GM19328 (cell line): ENCODE data around the gene ZBTB11.
"Not testable (repeated sequence)": the region's sequence is repeated elsewhere in the genome, so short reads cannot be mapped to it uniquely, and the experiment has no call there.

Experiments
- ATAC-seq: cut with Tn5 transposase; IDR thresholded peaks from one replicate; pipeline ENCODE4 v1.9.1; 2021; ENCODE audit warnings: mild to moderate bottlenecking, moderate library complexity; ENCODE audit not compliant: unreplicated experiment

ZBTB11 gene, protein sequence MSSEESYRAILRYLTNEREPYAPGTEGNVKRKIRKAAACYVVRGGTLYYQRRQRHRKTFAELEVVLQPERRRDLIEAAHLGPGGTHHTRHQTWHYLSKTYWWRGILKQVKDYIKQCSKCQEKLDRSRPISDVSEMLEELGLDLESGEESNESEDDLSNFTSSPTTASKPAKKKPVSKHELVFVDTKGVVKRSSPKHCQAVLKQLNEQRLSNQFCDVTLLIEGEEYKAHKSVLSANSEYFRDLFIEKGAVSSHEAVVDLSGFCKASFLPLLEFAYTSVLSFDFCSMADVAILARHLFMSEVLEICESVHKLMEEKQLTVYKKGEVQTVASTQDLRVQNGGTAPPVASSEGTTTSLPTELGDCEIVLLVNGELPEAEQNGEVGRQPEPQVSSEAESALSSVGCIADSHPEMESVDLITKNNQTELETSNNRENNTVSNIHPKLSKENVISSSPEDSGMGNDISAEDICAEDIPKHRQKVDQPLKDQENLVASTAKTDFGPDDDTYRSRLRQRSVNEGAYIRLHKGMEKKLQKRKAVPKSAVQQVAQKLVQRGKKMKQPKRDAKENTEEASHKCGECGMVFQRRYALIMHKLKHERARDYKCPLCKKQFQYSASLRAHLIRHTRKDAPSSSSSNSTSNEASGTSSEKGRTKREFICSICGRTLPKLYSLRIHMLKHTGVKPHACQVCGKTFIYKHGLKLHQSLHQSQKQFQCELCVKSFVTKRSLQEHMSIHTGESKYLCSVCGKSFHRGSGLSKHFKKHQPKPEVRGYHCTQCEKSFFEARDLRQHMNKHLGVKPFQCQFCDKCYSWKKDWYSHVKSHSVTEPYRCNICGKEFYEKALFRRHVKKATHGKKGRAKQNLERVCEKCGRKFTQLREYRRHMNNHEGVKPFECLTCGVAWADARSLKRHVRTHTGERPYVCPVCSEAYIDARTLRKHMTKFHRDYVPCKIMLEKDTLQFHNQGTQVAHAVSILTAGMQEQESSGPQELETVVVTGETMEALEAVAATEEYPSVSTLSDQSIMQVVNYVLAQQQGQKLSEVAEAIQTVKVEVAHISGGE

DNA sequence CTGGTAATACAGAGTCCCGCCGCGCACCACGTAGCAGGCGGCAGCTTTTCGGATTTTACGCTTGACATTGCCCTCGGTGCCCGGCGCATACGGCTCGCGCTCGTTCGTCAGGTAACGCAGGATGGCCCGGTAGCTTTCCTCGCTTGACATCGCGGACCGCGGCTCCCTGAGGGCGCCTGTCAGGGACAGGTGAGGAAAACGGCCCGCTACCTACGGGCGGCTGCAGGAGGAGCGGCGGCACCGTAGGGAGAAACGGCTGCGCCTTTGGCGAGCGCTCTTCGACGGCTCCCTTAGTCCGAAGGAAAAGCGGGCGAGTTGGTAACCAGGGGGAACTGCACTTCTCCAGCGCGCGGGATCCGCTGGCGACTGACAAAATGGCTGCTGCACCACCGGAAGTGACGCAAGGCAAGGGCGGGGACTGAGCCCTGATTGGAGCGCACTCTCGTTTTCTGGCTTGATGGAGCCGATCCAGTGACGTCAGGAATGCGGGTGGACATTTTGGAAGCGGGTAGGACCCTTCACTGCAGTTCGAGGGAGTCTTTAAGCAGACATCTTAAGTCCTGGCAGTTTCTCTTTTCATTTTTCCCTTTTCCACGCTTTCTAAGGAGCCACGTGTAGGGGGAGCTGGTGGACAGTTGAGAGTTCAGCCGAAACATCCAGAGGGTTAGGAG, at the start of gene ZBTB11:
Gene ZBTB11, minus strand, starts transcription at position 368 of the 671 bp plus-strand sequence. Its CDS starts 218 bp downstream, at position 150.
- peak; percentile 55 for ATAC-seq

DNA sequence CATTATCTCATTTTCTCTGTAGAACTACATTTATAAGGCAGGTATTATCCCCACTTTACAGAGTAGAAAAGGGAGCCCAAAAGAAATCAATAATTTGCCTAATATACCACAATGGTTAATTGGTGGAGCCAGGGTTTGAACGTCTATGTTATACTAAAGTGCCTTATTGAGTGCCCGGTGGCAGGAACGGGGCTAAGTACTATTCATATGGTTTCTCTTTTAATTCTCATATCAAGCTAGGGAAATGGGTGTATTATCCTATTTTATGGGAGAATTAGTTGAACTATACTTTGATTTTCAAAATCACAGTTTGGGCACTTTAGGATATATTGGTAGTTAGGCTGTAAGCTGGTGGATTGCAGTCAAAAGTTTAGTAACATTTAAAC, 49.0 kb upstream of the ZBTB11 start:
- no peak for ATAC-seq

DNA sequence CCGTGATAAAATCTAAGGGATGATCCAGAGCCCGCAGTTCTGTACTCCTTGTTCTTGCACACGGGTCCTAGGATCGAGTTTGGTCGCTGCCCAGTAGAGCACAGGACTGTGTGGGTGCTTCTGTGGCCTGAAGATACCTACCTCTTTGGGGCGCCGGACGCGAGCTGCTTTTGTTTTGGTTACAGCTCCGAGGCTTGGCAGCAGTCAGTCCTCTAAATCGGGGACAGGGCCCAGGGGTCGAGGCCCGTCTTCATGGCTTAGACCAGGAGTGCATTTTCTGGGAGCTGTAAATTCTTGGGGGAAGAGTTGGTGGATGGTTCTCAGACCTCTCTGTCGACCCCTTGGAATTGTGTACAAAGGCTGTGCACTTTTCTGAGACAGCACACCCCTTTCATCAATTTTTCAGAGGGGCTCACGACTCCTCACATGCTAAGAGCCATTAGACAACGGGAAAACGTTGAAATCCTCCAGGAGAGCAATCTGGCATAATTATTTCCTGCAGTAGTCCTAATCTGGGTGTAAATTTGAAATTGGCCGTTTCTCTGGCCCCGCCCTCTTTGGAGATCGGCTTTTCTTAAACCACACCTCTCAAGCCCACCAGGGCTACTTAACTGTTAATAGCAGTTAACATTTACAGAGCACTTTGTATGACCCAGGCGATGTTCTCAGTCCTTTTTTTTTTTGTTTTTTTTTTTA, 48.4 kb upstream of the ZBTB11 start:
- peak; percentile 5 for ATAC-seq

DNA sequence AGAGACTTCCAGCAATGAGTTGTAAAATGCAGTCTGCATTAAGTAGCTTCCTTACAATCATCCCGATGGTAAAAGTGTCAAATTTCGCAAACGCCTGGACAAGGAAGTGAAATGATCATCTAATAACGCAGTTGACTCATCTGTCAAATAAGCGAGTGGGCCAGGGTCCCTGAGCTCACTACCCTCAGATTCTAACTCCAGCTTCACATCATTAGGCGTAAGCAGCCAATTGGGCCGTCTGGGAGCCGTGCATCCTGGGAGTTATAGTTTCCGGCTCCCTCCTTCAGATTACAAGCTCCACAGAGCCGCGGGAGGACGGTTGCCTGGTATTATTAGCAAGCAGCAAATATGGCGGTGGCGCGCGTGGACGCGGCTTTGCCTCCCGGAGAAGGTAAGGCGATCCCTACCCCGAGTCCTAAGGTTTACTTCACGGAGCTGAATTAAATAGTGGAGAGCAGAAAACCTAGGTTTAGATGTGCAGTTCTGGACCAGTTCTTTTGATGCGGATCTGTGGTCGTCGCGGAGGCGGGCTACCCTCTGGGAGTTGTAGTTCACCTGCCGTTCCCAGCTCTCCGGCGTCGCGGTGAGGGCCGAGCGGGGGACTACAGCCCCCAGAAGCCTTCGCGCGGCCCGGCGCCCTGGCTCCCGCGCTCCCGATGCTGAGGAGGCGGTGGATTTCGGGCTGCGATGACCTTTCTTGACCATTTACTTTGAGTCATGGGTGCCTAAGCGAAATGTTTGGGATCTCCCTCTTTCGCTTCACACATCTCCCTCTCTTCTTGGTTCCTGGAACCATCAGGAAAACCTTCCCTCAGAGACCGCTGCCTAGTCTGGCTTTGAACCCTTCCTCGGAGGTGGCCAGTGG, 47.6 kb upstream of the ZBTB11 start, which contains the start of gene CEP97:
Gene CEP97, plus strand, starts transcription at position 286 of the 865 bp plus-strand sequence. Its CDS starts 63 bp downstream, at position 349.
- peak; percentile 87 for ATAC-seq

DNA sequence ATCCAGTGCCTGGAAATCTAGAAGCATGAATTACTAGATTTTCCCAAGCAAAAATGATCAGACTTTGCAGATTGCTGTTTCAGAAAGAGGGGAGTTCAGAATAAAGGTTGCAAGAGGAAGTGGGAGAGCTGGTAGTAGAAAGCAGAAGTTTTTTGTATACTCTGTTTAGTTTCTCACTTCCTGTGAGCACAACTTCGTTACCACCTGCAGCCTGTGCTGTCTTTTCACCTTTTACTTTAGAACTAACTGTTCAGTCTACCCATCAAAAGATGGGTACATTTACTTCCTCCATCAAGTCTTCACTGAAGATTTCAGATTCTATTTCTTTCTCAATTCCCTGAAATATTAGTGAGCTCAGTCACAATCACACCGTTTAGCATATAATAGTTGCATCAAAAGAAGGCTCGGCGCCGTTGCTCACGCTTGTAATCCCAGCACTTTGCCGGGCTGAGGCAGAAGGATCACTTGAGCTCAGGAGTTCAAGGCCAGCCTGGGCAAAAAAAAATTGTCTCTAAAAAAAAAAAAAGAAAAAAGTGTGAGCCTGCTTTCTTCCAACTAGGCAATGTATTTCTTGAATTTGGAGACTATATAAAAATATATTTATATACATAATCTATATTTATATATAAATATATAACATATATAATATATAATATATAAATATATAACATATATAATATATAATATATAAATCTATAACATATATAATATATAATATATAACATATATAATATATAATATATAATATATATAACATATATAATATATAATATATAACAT, 45.7 kb upstream of the ZBTB11 start:
- ATAC-seq = peak; percentile 50

DNA sequence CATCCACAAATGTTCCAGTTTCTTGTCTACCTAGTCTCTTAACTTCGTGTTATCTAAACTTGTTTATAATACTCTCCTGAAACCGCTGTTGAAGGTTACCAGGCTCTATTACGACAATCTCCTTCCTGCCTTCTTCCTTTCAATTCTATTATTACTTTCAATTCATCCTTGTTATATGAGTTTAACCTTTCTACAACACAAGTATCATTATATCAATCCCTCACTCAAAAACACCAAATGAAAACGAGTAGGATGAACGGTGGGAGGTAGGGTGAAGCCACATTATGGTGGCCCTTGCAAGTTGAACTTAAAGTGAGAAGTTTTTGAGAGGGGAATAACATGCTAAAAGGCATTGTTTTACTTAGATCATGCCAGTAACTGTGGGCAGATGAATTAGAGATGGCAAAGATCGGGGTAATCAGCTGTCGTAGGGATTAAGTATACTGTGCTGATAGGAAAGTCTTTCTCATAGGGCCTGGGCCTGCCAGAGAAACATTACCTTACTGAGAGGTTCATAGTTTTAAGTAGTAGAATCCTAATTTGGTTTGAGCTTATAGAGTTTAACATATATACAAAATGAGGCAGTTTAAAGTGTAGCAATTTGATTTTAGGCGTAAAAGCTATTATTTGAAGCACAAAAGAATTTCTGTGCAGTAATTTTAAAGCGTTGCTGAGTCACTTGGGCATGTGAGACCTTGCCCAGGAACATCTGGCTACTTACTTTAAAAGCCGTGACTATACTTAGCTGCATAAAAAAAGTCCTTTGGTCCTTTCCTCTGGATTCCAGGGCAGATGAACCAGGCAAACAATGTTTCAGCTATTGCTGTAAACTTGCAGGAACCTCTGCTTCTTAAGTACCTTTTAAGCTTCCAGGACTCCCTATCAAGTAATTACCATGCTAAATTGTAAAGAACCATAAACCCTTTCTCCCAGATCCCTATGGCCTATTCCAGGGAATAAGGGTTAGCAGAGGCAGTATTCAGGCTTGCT, 44.2 kb upstream of the ZBTB11 start:
- no peak for ATAC-seq

DNA sequence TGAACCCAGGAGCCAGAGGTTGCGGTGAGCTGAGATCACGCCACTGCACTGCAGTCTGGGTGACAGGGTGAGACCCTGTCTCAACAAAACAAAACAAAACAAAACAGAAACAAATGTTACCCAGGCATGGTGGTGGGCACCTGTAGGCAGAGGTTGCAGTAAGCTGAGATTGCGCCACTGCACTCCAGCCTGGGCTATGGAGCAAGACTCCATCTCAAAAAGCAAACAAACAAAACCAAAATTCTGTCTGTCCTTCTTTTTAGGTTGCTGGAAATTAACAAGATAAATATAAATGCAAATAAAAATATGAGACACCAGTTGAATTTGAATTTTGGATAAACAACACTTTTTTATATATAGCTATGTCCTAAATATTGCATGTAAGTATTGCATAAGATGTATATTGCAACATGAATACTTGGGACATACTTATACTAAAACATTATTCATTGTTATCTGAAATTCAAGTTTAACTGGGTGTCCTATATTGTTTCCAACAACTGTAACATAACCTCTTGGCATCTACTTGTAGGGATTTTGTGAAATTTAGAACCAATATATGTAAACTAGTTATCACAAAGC, 42.8 kb upstream of the ZBTB11 start:
- no peak for ATAC-seq

DNA sequence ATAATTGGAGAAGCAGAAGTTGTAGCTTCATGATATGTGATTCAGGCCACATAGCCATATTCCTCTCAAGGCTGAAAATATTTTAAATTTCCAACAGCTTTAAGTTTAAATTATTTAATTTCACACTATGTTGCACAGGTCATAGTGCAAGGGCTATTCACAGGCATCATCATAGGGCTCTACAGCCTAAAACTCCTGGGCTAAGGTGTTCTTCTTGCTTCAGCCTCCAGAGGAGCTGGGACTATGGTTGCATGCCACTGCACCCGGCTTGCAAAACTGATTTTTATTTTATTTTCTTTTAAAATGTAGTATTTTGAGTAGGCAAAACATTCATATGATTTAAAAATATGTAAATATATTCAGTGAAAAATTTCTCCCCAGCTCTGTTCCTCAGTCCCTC, 41.5 kb upstream of the ZBTB11 start:
- no peak for ATAC-seq

DNA sequence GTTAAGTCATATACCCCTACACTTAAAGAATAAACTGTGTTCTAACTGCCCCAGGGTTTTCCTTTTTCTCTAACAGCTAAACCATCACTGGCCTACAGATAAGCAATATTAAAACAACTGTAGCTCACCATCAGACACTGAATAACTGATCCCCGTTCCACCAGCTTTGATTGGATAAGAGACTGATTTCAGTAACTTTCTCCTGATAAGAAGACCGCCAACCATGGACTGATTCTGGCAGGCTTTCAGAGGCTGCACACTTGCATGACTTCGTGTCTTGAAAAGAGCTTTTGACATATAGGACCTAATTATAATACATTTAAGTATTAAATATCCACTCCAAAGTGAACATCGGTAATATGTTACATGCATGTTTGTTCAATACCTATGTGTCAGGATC, 32.2 kb upstream of the ZBTB11 start:
- ATAC-seq = no peak

DNA sequence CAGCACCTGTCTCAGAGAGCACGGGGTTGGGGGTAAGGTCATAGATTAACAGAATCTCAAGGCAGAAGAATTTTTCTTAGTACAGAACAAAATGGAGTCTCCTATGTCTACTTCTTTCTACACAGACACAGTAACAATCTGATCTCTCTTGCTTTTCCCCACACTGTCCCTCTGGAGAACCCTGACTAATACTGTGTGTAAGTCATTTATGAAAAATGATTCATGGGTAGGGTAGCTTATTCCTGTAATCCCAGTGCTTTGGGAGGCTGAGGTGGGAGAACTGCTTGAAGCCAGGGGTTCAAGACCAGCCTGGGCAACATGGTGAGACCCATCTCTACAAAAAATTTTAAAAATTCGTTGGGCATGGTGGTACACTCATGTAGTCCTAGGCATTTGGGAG, 27.7 kb upstream of the ZBTB11 start:
- not testable (repeated sequence) for ATAC-seq

DNA sequence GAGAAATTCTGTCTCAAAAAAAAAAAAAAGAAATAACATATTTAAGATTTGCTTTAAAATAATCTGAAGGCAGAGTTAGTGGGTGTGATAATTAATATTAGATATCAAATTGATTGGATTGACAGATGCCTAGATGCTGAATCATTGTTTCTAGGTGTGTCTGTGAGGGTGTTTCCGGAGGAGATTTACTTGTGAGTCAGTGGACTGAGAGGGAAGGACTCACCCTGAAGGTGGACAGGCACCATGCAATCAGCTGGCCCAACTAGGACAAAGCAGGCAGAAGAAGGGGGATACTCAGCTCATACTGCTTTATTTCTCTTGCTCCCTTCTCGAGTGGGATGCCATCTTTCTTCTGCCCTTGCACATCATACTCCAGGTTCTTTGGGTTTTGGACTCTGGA, 26.2 kb upstream of the ZBTB11 start:
- ATAC-seq = no peak

DNA sequence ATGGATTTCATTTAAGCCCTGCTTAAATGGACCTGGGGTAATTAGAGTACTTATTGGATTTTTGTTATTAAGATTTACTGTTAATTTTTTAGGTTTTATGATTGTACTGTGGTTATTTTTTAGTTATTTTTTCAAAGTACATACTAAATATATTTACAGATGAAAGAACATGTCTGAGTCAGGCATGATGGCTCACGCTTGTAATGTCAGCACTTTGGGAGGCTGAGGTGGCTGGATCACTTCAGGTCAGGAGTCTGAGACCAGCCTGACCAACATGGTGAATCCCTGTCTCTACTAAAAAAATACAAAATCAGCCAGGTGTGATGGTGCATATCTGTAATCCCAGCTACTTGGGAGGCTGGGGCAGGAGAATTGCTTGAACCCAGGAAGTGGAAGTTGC, 25.8 kb upstream of the ZBTB11 start:
- no peak for ATAC-seq

DNA sequence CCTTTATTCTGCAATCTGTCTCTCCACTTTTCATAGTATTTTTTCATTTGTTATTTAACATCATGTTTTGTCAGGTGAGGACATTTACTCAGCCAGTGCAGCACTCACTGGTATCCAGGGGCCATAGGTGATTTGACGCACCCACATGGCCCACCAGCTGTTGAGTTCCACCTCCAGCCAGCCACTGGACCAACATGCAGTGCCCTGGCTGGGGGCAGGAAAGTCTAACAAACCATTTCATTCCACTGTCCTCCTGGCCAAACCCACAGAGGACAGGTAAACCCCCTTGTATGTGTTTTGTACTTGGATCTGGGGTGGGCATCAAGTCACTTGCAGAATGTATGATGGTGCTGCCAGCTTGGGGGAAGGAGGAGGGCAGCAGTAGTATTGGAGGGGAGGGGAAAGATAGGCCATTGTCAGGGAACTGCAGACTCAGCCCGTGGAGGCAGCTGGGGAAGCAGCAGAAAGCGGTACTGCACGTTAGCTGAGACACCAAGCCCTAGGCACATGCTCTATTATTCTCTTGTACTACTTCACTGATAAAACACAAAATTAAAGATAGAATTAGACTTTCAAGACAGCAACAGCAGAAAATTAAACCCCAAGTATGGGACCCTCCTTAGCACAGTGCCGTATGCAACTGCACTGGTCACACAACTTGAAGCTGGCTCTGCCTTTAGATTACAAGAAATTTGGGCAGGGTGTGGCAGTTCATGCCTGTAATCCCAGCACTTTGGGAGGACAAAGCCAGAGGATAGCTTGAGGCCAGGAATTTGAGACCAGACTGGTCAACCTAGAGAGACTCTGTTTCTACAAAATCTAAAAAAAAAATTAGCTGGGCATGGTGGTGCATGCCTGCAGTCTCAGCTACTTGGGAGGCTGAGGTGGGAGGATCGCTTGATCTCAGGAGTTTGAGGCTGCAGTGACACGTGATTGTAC, 25.0 kb upstream of the ZBTB11 start:
- no peak for ATAC-seq

DNA sequence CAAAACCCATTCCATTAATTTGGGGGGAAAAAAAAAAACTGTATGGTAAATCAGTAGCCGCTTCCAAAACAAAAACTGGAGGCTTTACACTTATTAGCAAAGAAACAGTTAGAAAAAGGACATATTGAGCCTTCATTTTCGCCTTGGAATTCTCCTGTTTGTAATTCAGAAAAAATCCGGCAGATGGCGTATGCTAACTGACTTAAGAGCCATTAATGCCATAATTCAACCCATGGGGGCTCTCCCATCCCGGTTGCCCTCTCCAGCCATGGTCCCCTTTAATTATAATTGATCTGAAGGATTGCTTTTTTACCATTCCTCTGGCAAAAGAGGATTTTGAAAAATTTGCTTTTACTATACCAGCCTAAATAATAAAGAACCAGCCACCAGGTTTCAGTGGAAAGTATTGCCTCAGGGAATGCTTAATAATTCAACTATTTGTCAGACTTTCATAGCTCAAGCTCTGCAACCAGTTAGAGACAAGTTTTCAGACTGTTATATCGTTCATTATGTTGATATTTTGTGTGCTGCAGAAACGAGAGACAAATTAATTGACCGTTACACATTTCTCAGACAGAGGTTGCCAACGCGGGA, 18.9 kb upstream of the ZBTB11 start:
- ATAC-seq = no peak

DNA sequence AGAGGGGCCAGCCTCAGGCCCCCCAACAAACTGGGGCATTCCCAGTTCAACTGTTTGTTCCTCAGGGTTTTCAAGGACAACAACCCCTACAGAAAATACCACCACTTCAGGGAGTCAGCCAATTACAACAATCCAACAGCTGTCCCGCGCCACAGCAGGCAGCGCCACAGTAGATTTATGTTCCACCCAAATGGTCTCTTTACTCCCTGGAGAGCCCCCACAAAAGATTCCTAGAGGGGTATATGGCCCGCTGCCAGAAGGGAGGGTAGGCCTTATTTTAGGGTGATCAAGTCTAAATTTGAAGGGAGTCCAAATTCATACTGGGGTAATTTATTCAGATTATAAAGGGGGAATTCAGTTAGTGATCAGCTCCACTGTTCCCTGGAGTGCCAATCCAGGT, 17.9 kb upstream of the ZBTB11 start:
- not testable (repeated sequence) for ATAC-seq

DNA sequence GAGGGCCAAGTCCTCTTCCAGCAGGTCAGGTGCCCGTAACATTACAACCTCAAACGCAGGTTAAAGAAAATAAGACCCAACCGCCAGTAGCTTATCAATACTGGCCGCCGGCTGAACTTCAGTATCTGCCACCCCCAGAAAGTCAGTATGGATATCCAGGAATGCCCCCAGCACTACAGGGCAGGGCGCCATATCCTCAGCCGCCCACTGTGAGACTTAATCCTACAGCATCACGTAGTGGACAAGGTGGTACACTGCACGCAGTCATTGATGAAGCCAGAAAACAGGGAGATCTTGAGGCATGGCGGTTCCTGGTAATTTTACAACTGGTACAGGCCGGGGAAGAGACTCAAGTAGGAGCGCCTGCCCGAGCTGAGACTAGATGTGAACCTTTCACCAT, 16.6 kb upstream of the ZBTB11 start:
- ATAC-seq = peak; percentile 65
